ENCODE measurements around the gene SHBG.

DNA sequence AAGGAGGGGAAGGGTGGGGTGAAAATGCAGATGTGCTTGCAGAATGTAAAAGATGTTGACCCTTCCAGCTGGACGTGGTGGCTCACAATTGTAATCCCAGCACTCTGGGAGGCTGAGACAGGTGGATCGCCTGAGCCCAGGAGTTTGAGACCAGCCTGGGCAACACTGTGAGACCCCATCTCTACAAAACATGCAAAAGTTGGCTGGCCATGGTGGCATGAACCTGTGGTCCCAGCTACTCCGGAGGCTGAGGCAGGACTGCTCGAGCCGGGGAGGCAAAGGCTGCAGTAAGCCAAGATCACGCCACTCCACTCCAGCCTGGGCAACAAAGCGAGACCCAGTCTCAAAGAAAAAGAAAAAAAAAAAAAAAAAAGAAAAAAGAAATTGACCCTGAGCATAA lies 38.5 kb downstream of the SHBG start:
- TF ChIP-seq TAF1 (IDR thresholded peaks at IDR 0.05; ENCODE audit: low read depth, low read length) = no peak
- TF ChIP-seq POLR2A (IDR thresholded peaks at IDR 0.05; ENCODE audit: control extremely low read depth in 1 of 2, low read depth in 2 of 2, low read length in 2 of 2) = no peak
- no peak for TF ChIP-seq MAFK (IDR thresholded peaks at IDR 0.05; ENCODE audit: low read depth, low read length)
- no peak for TF ChIP-seq EZH2 (IDR thresholded peaks at IDR 0.05; ENCODE audit: low read depth, low read length, severe bottlenecking)
- TF ChIP-seq, protein P1, sequence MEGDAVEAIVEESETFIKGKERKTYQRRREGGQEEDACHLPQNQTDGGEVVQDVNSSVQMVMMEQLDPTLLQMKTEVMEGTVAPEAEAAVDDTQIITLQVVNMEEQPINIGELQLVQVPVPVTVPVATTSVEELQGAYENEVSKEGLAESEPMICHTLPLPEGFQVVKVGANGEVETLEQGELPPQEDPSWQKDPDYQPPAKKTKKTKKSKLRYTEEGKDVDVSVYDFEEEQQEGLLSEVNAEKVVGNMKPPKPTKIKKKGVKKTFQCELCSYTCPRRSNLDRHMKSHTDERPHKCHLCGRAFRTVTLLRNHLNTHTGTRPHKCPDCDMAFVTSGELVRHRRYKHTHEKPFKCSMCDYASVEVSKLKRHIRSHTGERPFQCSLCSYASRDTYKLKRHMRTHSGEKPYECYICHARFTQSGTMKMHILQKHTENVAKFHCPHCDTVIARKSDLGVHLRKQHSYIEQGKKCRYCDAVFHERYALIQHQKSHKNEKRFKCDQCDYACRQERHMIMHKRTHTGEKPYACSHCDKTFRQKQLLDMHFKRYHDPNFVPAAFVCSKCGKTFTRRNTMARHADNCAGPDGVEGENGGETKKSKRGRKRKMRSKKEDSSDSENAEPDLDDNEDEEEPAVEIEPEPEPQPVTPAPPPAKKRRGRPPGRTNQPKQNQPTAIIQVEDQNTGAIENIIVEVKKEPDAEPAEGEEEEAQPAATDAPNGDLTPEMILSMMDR (IDR thresholded peaks at IDR 0.05; ENCODE audit: control extremely low read depth in 1 of 3, insufficient read depth in 1 of 3, low read depth in 1 of 3, low read length in 3 of 3) = no peak
- TF ChIP-seq RAD21 (IDR thresholded peaks at IDR 0.05 in 1 of 2, conservative IDR thresholded peaks at IDR 0.05 in 1 of 2; ENCODE audit: low read depth in 2 of 2, low read length in 2 of 2) = no peak
- no peak for TF ChIP-seq CHD1 (IDR thresholded peaks at IDR 0.05; ENCODE audit: low read depth, low read length)
- TF ChIP-seq HDAC2 (IDR thresholded peaks at IDR 0.05; ENCODE audit: borderline replicate concordance in 1 of 2, low read depth in 2 of 2, low read length in 2 of 2) = no peak
- TF ChIP-seq, protein P2, sequence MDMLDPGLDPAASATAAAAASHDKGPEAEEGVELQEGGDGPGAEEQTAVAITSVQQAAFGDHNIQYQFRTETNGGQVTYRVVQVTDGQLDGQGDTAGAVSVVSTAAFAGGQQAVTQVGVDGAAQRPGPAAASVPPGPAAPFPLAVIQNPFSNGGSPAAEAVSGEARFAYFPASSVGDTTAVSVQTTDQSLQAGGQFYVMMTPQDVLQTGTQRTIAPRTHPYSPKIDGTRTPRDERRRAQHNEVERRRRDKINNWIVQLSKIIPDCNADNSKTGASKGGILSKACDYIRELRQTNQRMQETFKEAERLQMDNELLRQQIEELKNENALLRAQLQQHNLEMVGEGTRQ (IDR thresholded peaks at IDR 0.05; ENCODE audit: low read length) = no peak
- no peak for TF ChIP-seq EGR1 (IDR thresholded peaks at IDR 0.05; ENCODE audit: borderline replicate concordance, low read depth, low read length)
- TF ChIP-seq, protein P3, sequence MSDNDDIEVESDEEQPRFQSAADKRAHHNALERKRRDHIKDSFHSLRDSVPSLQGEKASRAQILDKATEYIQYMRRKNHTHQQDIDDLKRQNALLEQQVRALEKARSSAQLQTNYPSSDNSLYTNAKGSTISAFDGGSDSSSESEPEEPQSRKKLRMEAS (IDR thresholded peaks at IDR 0.05) = no peak
- no peak for TF ChIP-seq JUND (IDR thresholded peaks at IDR 0.05; ENCODE audit: low read length)
- TF ChIP-seq HDAC6 (IDR thresholded peaks at IDR 0.05; ENCODE audit: low read depth, low read length) = no peak
- no peak for TF ChIP-seq YY1 (IDR thresholded peaks at IDR 0.05; ENCODE audit: low read depth, low read length)
